ENCODE measurements around the gene SEH1L.
"Not testable (repeated sequence)": the region's sequence is repeated elsewhere in the genome, so short reads cannot be mapped to it uniquely, and the experiment has no call there.

Gene SEH1L

GRCh38 chr18:12990967-12991820 lies 43.4 kb downstream of the SEH1L start, which contains the start of gene CEP192:
Gene CEP192 (plus strand): TSS chr18:12991362. CDS start chr18:12999425, 8,063 bp downstream.
- in situ Hi-C loops (cut with MboI; ENCODE audit: low sequenced_read_pairs), result no loop called here

GRCh38 chr18:12991821-12992179 lies 44.0 kb downstream of the SEH1L start:
- in situ Hi-C loops (cut with MboI; ENCODE audit: low sequenced_read_pairs), result no loop called here

GRCh38 chr18:12993439-12993838 lies 45.6 kb downstream of the SEH1L start:
- in situ Hi-C loops (cut with MboI; ENCODE audit: low sequenced_read_pairs), result no loop called here

- in situ Hi-C loops (cut with MboI; ENCODE audit: low sequenced_read_pairs), result no loop called here
Observed at GRCh38 chr18:12995424-12995823, 47.6 kb downstream of the SEH1L start.

- in situ Hi-C loops (cut with MboI; ENCODE audit: low sequenced_read_pairs), result no loop called here
Observed at GRCh38 chr18:12995952-12996477, 48.2 kb downstream of the SEH1L start.

DNA sequence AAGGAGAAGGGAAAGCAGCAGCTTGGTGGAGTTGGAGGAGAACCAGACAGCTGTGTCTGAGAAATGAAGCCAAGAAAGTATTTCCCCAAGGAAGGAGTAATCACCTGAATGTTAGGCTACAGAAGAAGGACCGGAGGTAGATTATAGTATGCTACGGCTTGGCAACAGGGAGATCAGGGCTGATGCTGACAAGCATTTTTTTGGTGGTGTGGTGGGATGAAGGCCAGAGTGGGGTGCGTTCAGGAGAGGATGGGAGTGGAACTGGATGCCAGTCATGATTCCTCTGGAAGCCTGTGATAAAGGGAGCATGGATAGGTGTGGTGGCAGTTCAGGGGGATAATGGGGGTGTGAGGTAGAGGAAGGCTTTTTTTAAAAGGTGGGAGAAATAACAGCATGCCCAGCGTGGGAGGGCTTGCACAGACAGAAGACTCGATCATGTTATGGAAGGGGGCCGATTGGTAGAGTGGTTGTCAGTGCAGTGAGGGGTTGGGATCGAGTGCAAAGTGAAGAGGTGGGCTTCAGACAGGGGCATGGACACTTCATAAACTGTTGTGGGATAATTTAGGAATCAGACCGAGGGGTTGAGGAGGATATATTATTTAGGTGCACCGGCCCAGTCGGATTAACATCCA lies 49.0 kb downstream of the SEH1L start:
- in situ Hi-C loops (cut with MboI; ENCODE audit: low sequenced_read_pairs), result no loop called here

GRCh38 chr18:12997330-12997729 lies 49.5 kb downstream of the SEH1L start:
- in situ Hi-C loops (cut with MboI; ENCODE audit: low sequenced_read_pairs), result not testable (repeated sequence)

DNA sequence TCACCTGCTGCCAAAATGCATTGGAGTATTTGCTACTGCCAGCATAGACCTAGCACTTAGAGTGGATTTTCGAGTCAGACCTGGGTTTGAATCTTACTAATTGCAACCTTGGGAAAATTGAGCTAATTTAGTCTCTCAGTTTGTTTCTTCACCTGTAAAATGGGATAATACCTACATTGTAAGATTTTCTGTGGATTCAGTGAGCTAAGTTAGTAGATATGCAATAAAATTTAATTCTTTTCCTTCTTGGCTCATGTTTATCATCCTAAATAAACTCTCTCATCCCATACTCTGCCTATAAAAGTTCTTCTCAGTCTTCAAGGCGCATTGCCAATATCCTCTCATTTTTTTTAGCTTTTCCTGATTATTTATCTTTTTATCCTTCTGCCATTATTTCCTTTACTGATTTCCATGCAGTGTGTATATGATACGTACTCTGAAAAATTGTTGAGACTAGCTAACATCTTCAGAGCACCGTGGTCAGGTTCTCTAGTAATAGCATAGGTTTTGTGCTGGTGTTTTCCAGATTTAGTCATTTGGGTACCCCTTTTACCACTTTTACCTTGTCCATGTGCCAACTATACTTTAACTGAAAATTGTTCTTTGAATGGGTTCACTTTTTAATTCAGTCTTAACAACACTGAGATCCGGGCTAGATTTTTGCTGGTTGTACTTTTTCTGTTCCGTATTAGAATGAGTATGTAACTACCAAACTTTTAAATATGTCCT lies 50.7 kb downstream of the SEH1L start:
- in situ Hi-C loops (cut with MboI; ENCODE audit: low sequenced_read_pairs), result no loop called here

GRCh38 chr18:13003466-13003896 lies 55.7 kb downstream of the SEH1L start:
- in situ Hi-C loops (cut with MboI; ENCODE audit: low sequenced_read_pairs), result no loop called here

DNA sequence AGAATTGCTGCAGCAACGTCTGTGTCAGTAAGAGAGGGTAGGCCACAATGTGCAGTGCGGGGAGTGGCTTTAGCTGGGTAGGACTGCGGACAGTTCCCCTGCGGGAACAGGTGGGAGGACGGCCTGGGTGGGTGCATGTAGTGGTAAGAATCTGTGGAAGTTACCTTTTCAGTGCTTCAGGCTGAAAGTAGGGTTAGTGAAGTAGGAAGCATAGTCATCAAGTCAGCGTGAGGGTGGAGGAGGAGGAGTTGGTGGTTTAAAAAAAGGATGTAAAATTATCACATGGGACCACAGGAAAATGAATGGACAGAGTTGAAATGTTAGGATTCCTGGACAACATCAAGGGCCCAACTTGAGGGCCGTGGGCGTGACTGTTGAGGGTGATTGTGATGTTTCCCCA lies 56.6 kb downstream of the SEH1L start:
- in situ Hi-C loops (cut with MboI; ENCODE audit: low sequenced_read_pairs), result no loop called here

DNA sequence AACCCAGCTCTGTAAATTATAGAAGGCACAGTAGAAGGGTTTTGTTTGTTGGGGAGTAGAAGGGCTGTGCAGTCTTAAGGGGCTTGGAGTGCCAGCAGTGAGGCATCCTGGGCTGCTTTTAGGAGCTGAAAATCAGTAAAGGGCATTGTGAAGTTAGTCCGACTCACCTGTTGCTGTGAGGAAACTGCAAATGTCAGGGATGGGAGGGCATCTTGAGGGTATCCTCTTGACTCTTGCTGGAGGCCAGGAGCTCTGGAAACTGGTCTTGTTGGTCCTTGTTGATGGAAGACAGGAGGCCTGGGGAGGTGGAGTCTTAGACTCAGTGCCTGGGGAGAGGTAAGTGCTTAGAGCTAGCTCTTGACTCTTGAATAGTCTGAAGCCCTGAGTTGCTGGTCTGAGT lies 57.5 kb downstream of the SEH1L start:
- in situ Hi-C loops (cut with MboI; ENCODE audit: low sequenced_read_pairs), result no loop called here

DNA sequence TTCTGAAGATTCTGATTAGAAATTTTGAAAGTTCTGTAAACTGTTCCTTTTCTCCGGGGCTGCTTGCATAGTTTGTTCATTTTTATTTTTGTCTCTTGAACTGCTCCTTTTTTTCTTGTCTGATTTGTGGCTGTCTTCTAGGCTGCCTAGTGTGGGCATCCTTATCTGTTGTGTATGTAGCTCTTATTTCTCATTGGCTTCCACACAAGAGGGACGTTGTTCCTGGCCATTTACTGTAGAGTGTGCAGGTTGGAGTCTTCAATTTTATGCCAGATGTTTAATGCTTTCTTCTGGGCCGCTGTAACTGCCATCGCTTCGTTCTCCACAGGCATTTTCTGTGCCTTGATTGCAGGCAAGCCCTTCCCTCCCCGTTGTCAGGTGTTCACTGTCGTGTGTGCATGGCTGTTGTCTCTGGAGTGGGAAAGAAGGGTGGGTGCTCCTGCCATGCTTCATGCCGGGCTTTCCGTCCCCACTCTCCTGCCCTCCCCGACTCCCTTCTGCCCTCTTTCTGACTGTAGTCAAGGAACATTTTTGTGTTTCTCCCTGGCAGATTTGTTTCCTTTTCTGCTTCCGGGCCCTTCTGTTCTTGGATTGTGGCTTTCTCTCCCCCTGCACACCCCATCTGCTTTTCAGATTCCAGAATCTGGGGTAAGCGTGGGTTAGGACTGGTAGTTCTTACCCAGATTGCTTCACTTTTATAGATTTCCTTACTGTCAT lies 58.9 kb downstream of the SEH1L start:
- in situ Hi-C loops (cut with MboI; ENCODE audit: low sequenced_read_pairs), result no loop called here

GRCh38 chr18:13007248-13007560 lies 59.4 kb downstream of the SEH1L start:
- in situ Hi-C loops (cut with MboI; ENCODE audit: low sequenced_read_pairs), result no loop called here

GRCh38 chr18:13011719-13012118 lies 63.9 kb downstream of the SEH1L start:
- in situ Hi-C loops (cut with MboI; ENCODE audit: low sequenced_read_pairs), result no loop called here

DNA sequence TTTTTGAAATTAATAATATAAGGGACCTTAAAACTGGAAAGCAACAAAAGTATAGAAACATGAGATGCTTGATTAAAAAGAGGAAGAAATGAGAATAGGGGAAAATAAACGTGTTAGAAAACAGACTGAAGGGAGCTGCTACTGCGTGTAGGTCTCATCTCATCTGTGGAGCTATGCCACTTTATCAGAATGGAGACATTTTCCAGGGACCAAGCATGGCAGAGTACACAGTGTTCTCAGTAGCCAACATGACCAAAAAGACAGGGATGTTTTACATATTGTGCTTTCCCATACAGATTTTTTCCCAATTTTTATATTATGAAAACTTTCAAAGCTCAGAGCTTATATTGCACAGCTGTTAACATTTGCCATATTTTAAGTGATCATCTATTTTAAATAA lies 66.4 kb downstream of the SEH1L start:
- in situ Hi-C loops (cut with MboI; ENCODE audit: low sequenced_read_pairs), result no loop called here

DNA sequence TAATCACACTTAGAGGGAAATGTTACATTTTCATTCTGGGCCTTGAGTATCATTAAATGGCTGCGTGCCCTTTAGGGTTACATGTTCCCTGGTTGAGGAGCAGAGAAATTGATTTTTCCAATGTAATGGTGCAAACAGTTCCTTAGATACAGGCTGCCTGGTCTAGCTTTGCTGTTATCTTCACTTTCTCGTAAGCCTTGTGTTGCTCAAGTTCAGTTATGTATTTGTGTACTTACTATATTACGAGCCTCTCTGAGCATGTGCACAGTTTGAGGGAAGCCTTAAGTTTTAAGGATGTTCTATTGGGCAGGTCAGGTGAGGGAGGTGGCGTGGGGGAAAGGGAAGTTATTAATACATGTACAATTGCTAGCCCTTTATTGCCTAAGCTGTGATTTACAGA lies 67.0 kb downstream of the SEH1L start:
- in situ Hi-C loops (cut with MboI; ENCODE audit: low sequenced_read_pairs), result no loop called here

DNA sequence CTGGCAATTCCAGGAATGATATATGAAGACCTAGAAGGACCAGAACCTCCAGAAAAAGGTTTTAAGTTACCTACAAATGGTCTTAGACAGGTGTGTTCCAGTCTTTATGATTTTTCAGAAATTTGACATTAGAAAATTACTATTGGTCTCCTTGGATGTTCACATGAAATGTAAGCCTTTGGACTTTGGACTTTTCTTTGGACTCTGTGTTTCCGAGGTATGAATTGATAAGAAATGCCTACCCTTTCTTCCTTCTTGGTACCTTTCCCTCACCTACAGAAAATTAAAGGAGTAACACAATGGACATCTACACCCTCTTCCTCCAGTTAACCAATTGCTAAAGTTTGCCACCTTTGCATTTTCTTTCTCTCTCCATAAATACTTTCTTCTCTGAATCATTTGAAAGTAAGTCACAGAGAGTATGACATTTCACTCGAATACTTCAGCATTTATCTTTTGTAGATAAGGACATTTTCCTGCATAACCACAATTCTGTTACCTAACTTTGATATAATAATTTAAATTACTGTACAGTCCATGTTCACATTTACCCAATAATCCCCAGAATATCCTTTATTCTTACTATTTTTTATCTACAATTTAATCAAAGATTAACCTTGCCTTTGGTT lies 69.5 kb downstream of the SEH1L start:
- in situ Hi-C loops (cut with MboI; ENCODE audit: low sequenced_read_pairs), result no loop called here

DNA sequence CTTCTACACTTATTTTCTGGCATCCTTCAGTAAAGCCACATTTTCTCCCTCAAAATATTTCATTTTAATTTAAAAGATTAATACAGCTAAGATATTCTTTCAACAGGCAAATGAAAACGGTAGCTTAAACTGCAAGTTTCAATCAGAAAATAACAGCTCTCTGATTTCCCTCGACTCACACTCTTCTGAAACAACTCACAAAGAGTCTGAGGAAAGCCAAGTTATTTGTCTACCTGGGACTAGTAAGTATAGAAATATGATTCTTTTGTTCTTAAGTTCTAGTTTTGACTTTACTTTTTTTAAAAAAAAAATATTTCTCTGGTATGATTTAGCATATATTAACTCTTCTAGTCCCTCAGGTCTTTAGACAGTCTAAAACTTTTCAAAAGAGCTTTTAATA lies 70.6 kb downstream of the SEH1L start:
- in situ Hi-C loops (cut with MboI; ENCODE audit: low sequenced_read_pairs), result no loop called here

DNA sequence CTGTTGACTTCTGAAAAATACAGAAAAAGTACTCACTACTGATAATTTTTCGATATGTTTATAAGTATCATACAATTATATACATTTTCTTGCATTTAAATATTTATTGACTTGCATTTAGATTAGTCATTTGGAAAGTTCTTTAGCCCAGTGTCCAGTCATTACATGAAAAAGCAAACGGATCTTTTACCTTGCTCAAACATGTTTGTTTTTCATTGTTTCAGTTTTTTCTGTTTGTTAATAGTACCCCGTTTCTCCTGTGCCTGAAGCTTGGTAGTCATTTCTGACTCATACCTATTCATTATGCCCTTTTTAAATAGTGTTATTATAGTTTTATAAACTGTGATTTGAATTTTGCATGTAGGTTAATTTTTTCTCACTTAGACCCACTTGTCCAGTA lies 71.5 kb downstream of the SEH1L start:
- in situ Hi-C loops (cut with MboI; ENCODE audit: low sequenced_read_pairs), result no loop called here

- in situ Hi-C loops (cut with MboI; ENCODE audit: low sequenced_read_pairs), result no loop called here
Observed at GRCh38 chr18:13022644-13023043, 74.8 kb downstream of the SEH1L start.

DNA sequence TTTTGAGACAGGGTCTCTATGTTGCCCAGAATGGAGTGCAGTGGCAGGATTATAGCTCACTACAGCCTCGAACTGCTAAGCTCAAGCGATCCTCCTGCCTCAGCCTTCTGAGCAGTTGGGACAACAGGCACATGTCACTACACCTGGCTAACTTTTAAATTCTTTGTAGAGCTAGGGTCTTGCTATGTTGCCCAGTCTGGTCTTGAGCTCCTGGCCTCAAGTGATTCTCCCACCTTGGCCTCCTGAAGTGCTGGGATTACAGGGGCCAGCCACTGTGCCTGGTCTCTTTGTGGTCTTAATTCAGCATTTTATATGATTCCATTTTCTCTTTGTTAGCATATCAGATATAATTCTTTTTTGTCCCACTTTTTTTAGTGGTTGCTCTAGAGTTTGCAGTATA lies 77.4 kb downstream of the SEH1L start:
- in situ Hi-C loops (cut with MboI; ENCODE audit: low sequenced_read_pairs), result no loop called here
